ENCODE data around the gene KCNIP1.

KCNIP1 gene

GRCh38 chr5:170587808-170588207 lies 84.0 kb downstream of the KCNIP1 start:
- H3K27me3 ChIP-seq (ENCODE audit: insufficient read depth, low read length, poor library complexity) = no peaks in the 10 kb centered on the region
- no peak for DNase-seq
- H3K79me1 ChIP-seq (ENCODE audit: low read length) = no peaks in the 10 kb centered on the region
- no peaks in the 10 kb centered on the region for H3K36me3 ChIP-seq (ENCODE audit: control insufficient read depth, insufficient read depth, low read length)
- H2BK5ac ChIP-seq (ENCODE audit: low read length) = no peak overlapping the region
- no peak overlapping the region for H2BK15ac ChIP-seq (replicated peaks; ENCODE audit: low read depth)
- no peak overlapping the region for H4K8ac ChIP-seq (ENCODE audit: low read depth, low read length)
- no peak overlapping the region for H3K4me2 ChIP-seq (ENCODE audit: low read length)
- no peak overlapping the region for H2AK5ac ChIP-seq (ENCODE audit: low read length)
- no CpG with 5 or more reads among the region's 2 CpGs for WGBS (ENCODE audit: extremely low coverage, insufficient coverage, low lambda C conversion rate)
- no peak overlapping the region for H3K18ac ChIP-seq (ENCODE audit: low read length)
- no peak overlapping the region for H3K23ac ChIP-seq (ENCODE audit: low read length)
- no peak overlapping the region for H3K4me3 ChIP-seq (ENCODE audit: low read length)
- no peak overlapping the region for H2BK120ac ChIP-seq (ENCODE audit: low read depth, low read length)
- H3K56ac ChIP-seq (ENCODE audit: low read length) = no peak overlapping the region
- H4K5ac ChIP-seq (ENCODE audit: low read length) = no peak overlapping the region
- no peaks in the 10 kb centered on the region for H3K79me2 ChIP-seq (ENCODE audit: control insufficient read depth, insufficient read depth, low read length)
- no peak overlapping the region for H3K4ac ChIP-seq (ENCODE audit: low read depth, low read length)
- no peaks in the 10 kb centered on the region for H3K4me1 ChIP-seq (ENCODE audit: control insufficient read depth, low read depth, low read length)
- H3K27ac ChIP-seq (ENCODE audit: low read depth, low read length) = no peak overlapping the region
- no peak overlapping the region for H3K9ac ChIP-seq (ENCODE audit: low read length)

GRCh38 chr5:170589643-170590042 lies 85.8 kb downstream of the KCNIP1 start:
- Histone ChIP-seq H2BK5ac (ENCODE audit: low read length) (no peak overlapping the region), H3K9ac (ENCODE audit: low read length) (no peak overlapping the region), H3K36me3 (ENCODE audit: control insufficient read depth, insufficient read depth, low read length) (no peaks in the 10 kb centered on the region), H3K27me3 (ENCODE audit: insufficient read depth, low read length, poor library complexity) (no peaks in the 10 kb centered on the region), H3K23ac (ENCODE audit: low read length) (no peak overlapping the region), H4K8ac (ENCODE audit: low read depth, low read length) (no peak overlapping the region), H3K4me1 (ENCODE audit: control insufficient read depth, low read depth, low read length) (no peaks in the 10 kb centered on the region), H3K4me3 (ENCODE audit: low read length) (no peak overlapping the region), H3K79me1 (ENCODE audit: low read length) (no peaks in the 10 kb centered on the region), H3K27ac (ENCODE audit: low read depth, low read length) (no peak overlapping the region), H2AK5ac (ENCODE audit: low read length) (no peak overlapping the region), H3K4ac (ENCODE audit: low read depth, low read length) (no peak overlapping the region), H3K4me2 (ENCODE audit: low read length) (no peak overlapping the region), H2BK120ac (ENCODE audit: low read depth, low read length) (no peak overlapping the region), H3K56ac (ENCODE audit: low read length) (no peak overlapping the region), H4K5ac (ENCODE audit: low read length) (no peak overlapping the region), H2BK15ac (replicated peaks; ENCODE audit: low read depth) (no peak overlapping the region), H3K18ac (ENCODE audit: low read length) (no peak overlapping the region), H3K79me2 (ENCODE audit: control insufficient read depth, insufficient read depth, low read length) (no peaks in the 10 kb centered on the region)
- WGBS (ENCODE audit: extremely low coverage, insufficient coverage, low lambda C conversion rate) = no CpG with 5 or more reads among the region's 6 CpGs
- DNase-seq = no peak

GRCh38 chr5:170590566-170590965 lies 86.7 kb downstream of the KCNIP1 start:
- Histone ChIP-seq H3K4me3 (ENCODE audit: low read length) (no peak overlapping the region), H3K9ac (ENCODE audit: low read length) (no peak overlapping the region), H4K8ac (ENCODE audit: low read depth, low read length) (no peak overlapping the region), H4K5ac (ENCODE audit: low read length) (no peak overlapping the region), H3K79me1 (ENCODE audit: low read length) (no peaks in the 10 kb centered on the region), H3K23ac (ENCODE audit: low read length) (no peak overlapping the region), H3K4me2 (ENCODE audit: low read length) (no peak overlapping the region), H3K27ac (ENCODE audit: low read depth, low read length) (no peak overlapping the region), H3K27me3 (ENCODE audit: insufficient read depth, low read length, poor library complexity) (no peaks in the 10 kb centered on the region), H3K4me1 (ENCODE audit: control insufficient read depth, low read depth, low read length) (no peaks in the 10 kb centered on the region), H2BK5ac (ENCODE audit: low read length) (no peak overlapping the region), H3K56ac (ENCODE audit: low read length) (no peak overlapping the region), H2AK5ac (ENCODE audit: low read length) (no peak overlapping the region), H2BK15ac (replicated peaks; ENCODE audit: low read depth) (no peak overlapping the region), H3K79me2 (ENCODE audit: control insufficient read depth, insufficient read depth, low read length) (no peaks in the 10 kb centered on the region), H3K18ac (ENCODE audit: low read length) (no peak overlapping the region), H3K4ac (ENCODE audit: low read depth, low read length) (no peak overlapping the region), H2BK120ac (ENCODE audit: low read depth, low read length) (no peak overlapping the region), H3K36me3 (ENCODE audit: control insufficient read depth, insufficient read depth, low read length) (no peaks in the 10 kb centered on the region)
- no CpG with 5 or more reads among the region's 3 CpGs for WGBS (ENCODE audit: extremely low coverage, insufficient coverage, low lambda C conversion rate)
- DNase-seq = peak; percentile 27

GRCh38 chr5:170591054-170591453 lies 87.2 kb downstream of the KCNIP1 start:
- no peak overlapping the region for H3K23ac ChIP-seq (ENCODE audit: low read length)
- H3K9ac ChIP-seq (ENCODE audit: low read length) = no peak overlapping the region
- H3K4ac ChIP-seq (ENCODE audit: low read depth, low read length) = no peak overlapping the region
- no peaks in the 10 kb centered on the region for H3K79me2 ChIP-seq (ENCODE audit: control insufficient read depth, insufficient read depth, low read length)
- H3K27ac ChIP-seq (ENCODE audit: low read depth, low read length) = no peak overlapping the region
- H2BK5ac ChIP-seq (ENCODE audit: low read length) = no peak overlapping the region
- H2BK15ac ChIP-seq (replicated peaks; ENCODE audit: low read depth) = no peak overlapping the region
- no peak overlapping the region for H3K18ac ChIP-seq (ENCODE audit: low read length)
- no CpG with 5 or more reads among the region's 5 CpGs for WGBS (ENCODE audit: extremely low coverage, insufficient coverage, low lambda C conversion rate)
- H4K8ac ChIP-seq (ENCODE audit: low read depth, low read length) = no peak overlapping the region
- no peak overlapping the region for H3K4me3 ChIP-seq (ENCODE audit: low read length)
- no peak overlapping the region for H3K4me2 ChIP-seq (ENCODE audit: low read length)
- no peaks in the 10 kb centered on the region for H3K27me3 ChIP-seq (ENCODE audit: insufficient read depth, low read length, poor library complexity)
- no peaks in the 10 kb centered on the region for H3K36me3 ChIP-seq (ENCODE audit: control insufficient read depth, insufficient read depth, low read length)
- no peak overlapping the region for H2AK5ac ChIP-seq (ENCODE audit: low read length)
- no peak for DNase-seq
- H4K5ac ChIP-seq (ENCODE audit: low read length) = no peak overlapping the region
- no peaks in the 10 kb centered on the region for H3K4me1 ChIP-seq (ENCODE audit: control insufficient read depth, low read depth, low read length)
- H3K56ac ChIP-seq (ENCODE audit: low read length) = no peak overlapping the region
- H3K79me1 ChIP-seq (ENCODE audit: low read length) = no peaks in the 10 kb centered on the region
- H2BK120ac ChIP-seq (ENCODE audit: low read depth, low read length) = no peak overlapping the region

- no peak overlapping the region for H2BK15ac ChIP-seq (replicated peaks; ENCODE audit: low read depth)
- H4K5ac ChIP-seq (ENCODE audit: low read length) = no peak overlapping the region
- H3K36me3 ChIP-seq (ENCODE audit: control insufficient read depth, insufficient read depth, low read length) = no peaks in the 10 kb centered on the region
- H3K27me3 ChIP-seq (ENCODE audit: insufficient read depth, low read length, poor library complexity) = no peaks in the 10 kb centered on the region
- H3K79me2 ChIP-seq (ENCODE audit: control insufficient read depth, insufficient read depth, low read length) = no peaks in the 10 kb centered on the region
- no peak overlapping the region for H3K4me3 ChIP-seq (ENCODE audit: low read length)
- H3K4me1 ChIP-seq (ENCODE audit: control insufficient read depth, low read depth, low read length) = no peaks in the 10 kb centered on the region
- H3K4ac ChIP-seq (ENCODE audit: low read depth, low read length) = no peak overlapping the region
- WGBS (ENCODE audit: extremely low coverage, insufficient coverage, low lambda C conversion rate) = no CpG with 5 or more reads among the region's 4 CpGs
- H4K8ac ChIP-seq (ENCODE audit: low read depth, low read length) = no peak overlapping the region
- no peak overlapping the region for H3K18ac ChIP-seq (ENCODE audit: low read length)
- no peak overlapping the region for H2BK5ac ChIP-seq (ENCODE audit: low read length)
- no peak overlapping the region for H3K9ac ChIP-seq (ENCODE audit: low read length)
- H2AK5ac ChIP-seq (ENCODE audit: low read length) = no peak overlapping the region
- no peaks in the 10 kb centered on the region for H3K79me1 ChIP-seq (ENCODE audit: low read length)
- no peak overlapping the region for H3K4me2 ChIP-seq (ENCODE audit: low read length)
- DNase-seq = peak; percentile 11
- no peak overlapping the region for H3K27ac ChIP-seq (ENCODE audit: low read depth, low read length)
- H3K56ac ChIP-seq (ENCODE audit: low read length) = no peak overlapping the region
- no peak overlapping the region for H2BK120ac ChIP-seq (ENCODE audit: low read depth, low read length)
- no peak overlapping the region for H3K23ac ChIP-seq (ENCODE audit: low read length)
These were observed 92.7 kb downstream of the KCNIP1 start for GRCh38 chr5:170596482-170597044.

- no peak overlapping the region for H3K27ac ChIP-seq (ENCODE audit: low read depth, low read length)
These were observed 93.4 kb downstream of the KCNIP1 start for GRCh38 chr5:170597109-170597751.

More at GRCh38 chr5:170597109-170597751, 93.4 kb downstream of the KCNIP1 start:
- DNase-seq = peak; percentile 67
- Histone ChIP-seq H2BK15ac (replicated peaks; ENCODE audit: low read depth) (no peak overlapping the region), H4K8ac (ENCODE audit: low read depth, low read length) (no peak overlapping the region), H3K4me2 (ENCODE audit: low read length) (no peak overlapping the region), H2BK120ac (ENCODE audit: low read depth, low read length) (no peak overlapping the region), H3K4me1 (ENCODE audit: control insufficient read depth, low read depth, low read length) (no peaks in the 10 kb centered on the region), H3K56ac (ENCODE audit: low read length) (no peak overlapping the region), H3K23ac (ENCODE audit: low read length) (no peak overlapping the region), H3K79me1 (ENCODE audit: low read length) (no peaks in the 10 kb centered on the region), H3K36me3 (ENCODE audit: control insufficient read depth, insufficient read depth, low read length) (no peaks in the 10 kb centered on the region), H3K79me2 (ENCODE audit: control insufficient read depth, insufficient read depth, low read length) (no peaks in the 10 kb centered on the region), H2AK5ac (ENCODE audit: low read length) (no peak overlapping the region), H3K18ac (ENCODE audit: low read length) (no peak overlapping the region), H3K9ac (ENCODE audit: low read length) (no peak overlapping the region), H3K27me3 (ENCODE audit: insufficient read depth, low read length, poor library complexity) (no peaks in the 10 kb centered on the region), H2BK5ac (ENCODE audit: low read length) (no peak overlapping the region), H3K4me3 (ENCODE audit: low read length) (no peak overlapping the region), H3K4ac (ENCODE audit: low read depth, low read length) (no peak overlapping the region), H4K5ac (ENCODE audit: low read length) (no peak overlapping the region)
- WGBS (ENCODE audit: extremely low coverage, insufficient coverage, low lambda C conversion rate) = no CpG with 5 or more reads among the region's 9 CpGs
